Upper lobe of right lung (tissue), 1 donor: Measurements from ENCODE around the gene GATAD2A. TPM values are rescaled to one million over a fixed set of nuclear protein-coding genes. Genes with fewer than 3 reads are reported as not detected.

Source experiments
- ATAC-seq: fragments of 200-7000 bp; cut with Tn5 transposase; one replicate; pipeline ENCODE4 v1.9.1; 2020; ENCODE audit warnings: mild to moderate bottlenecking, moderate library complexity
- DNase-seq: peaks from one replicate; pipeline ENCODE4 v3.0.0-alpha.2; 2020
- H3K27ac ChIP-seq: fragments of 200-600 bp; one replicate; pipeline ENCODE4 v1.8.0; 2022
- H3K27me3 ChIP-seq: fragments of 200-600 bp; one replicate; pipeline ENCODE4 v1.8.0; 2022; ENCODE audit warnings: mild to moderate bottlenecking
- H3K36me3 ChIP-seq: fragments of 200-600 bp; one replicate; pipeline ENCODE4 v1.8.0; 2022
- H3K4me1 ChIP-seq: fragments of 200-600 bp; one replicate; pipeline ENCODE4 v1.8.0; 2022
- H3K4me3 ChIP-seq: fragments of 200-600 bp; one replicate; pipeline ENCODE4 v1.8.0; 2022; ENCODE audit warnings: mild to moderate bottlenecking
- H3K9me3 ChIP-seq: fragments of 200-600 bp; one replicate; pipeline ENCODE4 v1.8.0; 2022
- CTCF ChIP-seq: fragments of 200-600 bp; IDR thresholded peaks from one replicate; pipeline ENCODE4 v1.8.0; 2022; ENCODE audit warnings: antibody characterized with exemption
- intact Hi-C: fragments of 100-400 bp; cut with DNase I; formaldehyde crosslinking; loops from one replicate; pipeline ENCODE4 v1.11.0; 2022
- total RNA-seq: library from RNA; stranded (reverse); fragmentation: NEBNext Ultra II Directional; extraction: Animal tissue kit (Norgen Biotek cat#: 25700); gene quantifications from one replicate; pipeline ENCODE4 v1.2.1, GENCODE V29; 2021
- donor health status: DM: no; HTN: yes; CAD: no; lungs with severe emphysema.

GATAD2A gene
- total RNA-seq, 1 donor from 2014 or later = 85.8 TPM

- peak overlapping the region; percentile 82 for H3K27ac ChIP-seq
Measured at GRCh38 chr19:19458110-19458816, 52.8 kb downstream of the GATAD2A start.

GRCh38 chr19:19459073-19459472 lies 53.6 kb downstream of the GATAD2A start:
- Histone ChIP-seq H3K4me3 (no peak overlapping the region), H3K36me3 (no peaks in the 10 kb centered on the region), H3K27ac (peak overlapping the region; percentile 82), H3K9me3 (no peaks in the 10 kb centered on the region), H3K27me3 (no peaks in the 10 kb centered on the region), H3K4me1 (peaks cover 67% of the 10 kb centered on the region)
- no peak for ATAC-seq
- DNase-seq = no peak
- intact Hi-C loops = no loop called here
- TF ChIP-seq CTCF = no peak

More at GRCh38 chr19:19458110-19458816, 52.8 kb downstream of the GATAD2A start:
- ATAC-seq (no peak), DNase-seq (no peak)
- no peak for TF ChIP-seq CTCF
- no peak overlapping the region for H3K4me3 ChIP-seq
- H3K36me3 ChIP-seq = no peaks in the 10 kb centered on the region
- intact Hi-C loops = no loop called here
- no peaks in the 10 kb centered on the region for H3K27me3 ChIP-seq
- peaks cover 61% of the 10 kb centered on the region for H3K4me1 ChIP-seq
- H3K9me3 ChIP-seq = no peaks in the 10 kb centered on the region

- intact Hi-C loops = no loop called here
- TF ChIP-seq CTCF = no peak
- Histone ChIP-seq H3K36me3 (no peaks in the 10 kb centered on the region), H3K9me3 (no peaks in the 10 kb centered on the region), H3K27me3 (no peaks in the 10 kb centered on the region), H3K4me3 (peak overlapping the region; percentile 6), H3K27ac (peak overlapping the region; percentile 82), H3K4me1 (peaks cover 74% of the 10 kb centered on the region)
- ATAC-seq (peak; percentile 25), DNase-seq (no peak)
Measured at GRCh38 chr19:19459707-19460251, 54.3 kb downstream of the GATAD2A start.

GRCh38 chr19:19460258-19460731 lies 54.8 kb downstream of the GATAD2A start:
- Histone ChIP-seq H3K9me3 (no peaks in the 10 kb centered on the region), H3K27ac (peak overlapping the region; percentile 82), H3K4me3 (peak overlapping the region; percentile 6), H3K36me3 (peaks cover 4% of the 10 kb centered on the region), H3K27me3 (no peaks in the 10 kb centered on the region), H3K4me1 (peaks cover 78% of the 10 kb centered on the region)
- no peak for TF ChIP-seq CTCF
- ATAC-seq = no peak
- no peak for DNase-seq
- intact Hi-C loops = no loop called here

GRCh38 chr19:19460761-19461265 lies 55.3 kb downstream of the GATAD2A start:
- ATAC-seq = peak; percentile 76
- Histone ChIP-seq H3K36me3 (peaks cover 9% of the 10 kb centered on the region), H3K9me3 (no peaks in the 10 kb centered on the region), H3K27ac (peak overlapping the region; percentile 82), H3K4me3 (peak overlapping the region; percentile 6), H3K27me3 (no peaks in the 10 kb centered on the region), H3K4me1 (peaks cover 78% of the 10 kb centered on the region)
- DNase-seq = peak; percentile 80
- TF ChIP-seq CTCF = no peak
- intact Hi-C loops = no loop called here
